Peyer's patch (tissue), 4 donors: ENCODE measurements around the gene SRGAP2C. TPM values are rescaled to one million over a fixed set of nuclear protein-coding genes. Genes with fewer than 3 reads are reported as not detected.
"Not testable (repeated sequence)": the region's sequence is repeated elsewhere in the genome, so short reads cannot be mapped to it uniquely, and the experiment has no call there.

Experiments
- DNase-seq, 3 donors: peaks; one replicate each; pipeline ENCODE4 v3.0.0-alpha.2; 2017 to 2019
- H3K27ac ChIP-seq, 4 donors: fragments of 200-600 bp; sonication (generic); one replicate each; pipeline ENCODE4 v1.5.1; 2016 to 2019
- H3K27me3 ChIP-seq, 2 donors: fragments of 200-600 bp; sonication (generic); one replicate each; pipeline ENCODE4 v1.5.1; 2019
- H3K36me3 ChIP-seq, 3 donors: fragments of 200-600 bp; sonication (generic); one replicate each; pipeline ENCODE4 v1.5.1; 2016 to 2019
- H3K4me1 ChIP-seq, 4 donors: fragments of 200-600 bp; sonication (generic); one replicate each; pipeline ENCODE4 v1.5.1; 2016 to 2019
- H3K4me3 ChIP-seq, 4 donors: fragments of 200-600 bp; sonication (generic); 1 replicate in 3 of 4; 2 replicates in 1 of 4; pipeline ENCODE4 v1.5.1; 2016 to 2019; ENCODE audit warnings: mild to moderate bottlenecking in 1 of 4
- H3K9me3 ChIP-seq, 4 donors: fragments of 200-600 bp; sonication (generic); one replicate each; pipeline ENCODE4 v1.5.1; 2016 to 2019; ENCODE audit warnings: mild to moderate bottlenecking in 1 of 4
- total RNA-seq, 4 donors: library from RNA; depleted of rRNA; stranded (reverse); fragments of >200 nt; gene quantifications; one replicate each; pipeline ENCODE4 v1.1.0, GENCODE V29; 2016

Gene SRGAP2C
- total RNA-seq, 4 donors from 2014 or later = 5.3 to 21.5 (median 8.6) TPM

GRCh38 chr1:121202986-121203385, 18.2 kb downstream of the SRGAP2C start:
- not testable (repeated sequence) for H3K27me3 ChIP-seq, H3K36me3 ChIP-seq, H3K27ac ChIP-seq, H3K4me3 ChIP-seq, DNase-seq, H3K9me3 ChIP-seq, H3K4me1 ChIP-seq

DNA sequence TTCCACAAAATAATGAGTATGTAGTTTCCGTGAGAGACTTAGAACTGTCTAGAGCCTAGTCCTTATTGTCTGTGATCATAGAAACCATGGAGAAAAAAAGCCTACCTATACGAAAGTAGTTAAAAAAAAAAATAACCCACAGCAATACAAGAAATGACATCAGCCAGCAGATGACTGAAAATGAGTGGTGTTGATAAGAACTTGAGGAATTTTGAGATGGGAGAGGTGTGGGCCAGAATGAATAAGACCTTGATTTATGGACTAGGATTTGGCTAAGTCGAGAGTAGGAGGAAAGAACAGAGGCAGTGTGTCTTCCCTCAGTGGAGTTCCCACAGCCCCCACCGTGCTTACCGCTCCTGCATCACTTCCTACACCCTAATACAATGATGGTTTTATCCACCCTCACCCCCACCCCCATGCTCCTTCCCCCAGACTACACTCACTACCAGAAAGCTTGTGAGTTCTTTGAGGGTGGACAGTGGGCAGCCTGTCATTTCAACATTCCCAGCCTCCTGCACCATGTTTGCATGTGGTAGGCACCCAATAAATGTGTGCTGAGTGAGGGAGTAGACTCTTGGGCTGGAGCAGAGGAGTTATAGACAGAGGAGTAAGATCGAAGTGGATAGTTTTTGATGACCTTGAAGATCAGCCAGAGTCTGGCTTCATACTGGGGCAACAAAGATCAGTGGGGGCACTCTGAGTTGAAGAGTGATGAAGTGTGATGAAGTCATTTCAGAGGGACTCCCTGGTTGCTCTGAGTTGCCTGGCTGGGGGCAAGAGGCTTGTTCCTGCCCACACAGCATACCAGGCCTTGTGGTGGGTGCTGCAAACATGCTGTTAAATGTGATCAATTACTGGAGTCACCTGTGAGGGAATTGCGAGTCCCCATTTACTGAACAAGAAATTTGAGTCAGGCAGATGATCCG, 21.3 kb downstream of the SRGAP2C start:
- H3K36me3 ChIP-seq, DNase-seq, H3K27me3 ChIP-seq, H3K27ac ChIP-seq, H3K4me3 ChIP-seq, H3K9me3 ChIP-seq, H3K4me1 ChIP-seq: not testable (repeated sequence)

GRCh38 chr1:121207328-121207727, 22.6 kb downstream of the SRGAP2C start:
- H3K4me3 ChIP-seq, H3K36me3 ChIP-seq, DNase-seq: not testable (repeated sequence)

DNA sequence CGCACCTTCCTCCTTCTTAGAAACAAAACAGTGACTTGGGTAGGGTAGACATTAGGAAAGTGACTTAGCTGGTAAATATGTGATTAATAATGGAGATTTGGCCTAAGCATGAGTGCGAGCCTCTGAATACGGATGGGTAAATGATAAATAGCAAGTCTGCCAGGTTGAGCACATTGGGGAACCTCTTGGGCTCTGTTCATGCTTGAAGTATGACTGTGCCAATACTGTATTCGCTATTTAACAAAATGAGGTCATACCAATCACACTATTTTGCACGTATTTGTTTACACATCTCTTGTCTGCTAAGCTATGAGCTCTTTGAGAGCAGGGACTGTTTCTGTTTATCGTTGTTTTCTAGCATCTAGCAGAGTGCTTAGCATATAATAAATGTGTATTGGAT, 23.6 kb downstream of the SRGAP2C start:
- H3K27ac ChIP-seq, H3K36me3 ChIP-seq, H3K9me3 ChIP-seq, H3K4me1 ChIP-seq, DNase-seq, H3K4me3 ChIP-seq, H3K27me3 ChIP-seq: not testable (repeated sequence)

More at GRCh38 chr1:121207328-121207727, 22.6 kb downstream of the SRGAP2C start:
- not testable (repeated sequence) for H3K4me1 ChIP-seq, H3K9me3 ChIP-seq, H3K27ac ChIP-seq, H3K27me3 ChIP-seq

DNA sequence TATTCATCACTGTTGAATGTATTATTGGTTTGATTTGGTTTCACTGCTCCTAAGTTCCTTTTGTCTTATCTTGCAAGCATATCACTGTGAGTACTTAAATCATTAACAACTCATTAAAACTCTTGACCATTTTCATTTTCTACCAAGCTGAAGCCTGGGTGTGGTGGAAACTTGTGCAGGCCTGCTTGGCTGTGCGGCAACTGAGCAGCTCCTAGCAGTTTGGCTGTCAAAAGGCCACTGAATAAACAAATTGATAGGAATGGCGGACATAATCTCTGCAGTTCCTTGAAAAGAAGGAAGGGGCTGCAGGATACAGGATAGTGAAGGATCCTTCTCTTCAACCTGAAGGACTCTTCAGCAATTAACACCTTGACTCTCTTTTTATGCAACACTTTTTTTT, 26.0 kb downstream of the SRGAP2C start:
- H3K27ac ChIP-seq, H3K9me3 ChIP-seq, H3K4me3 ChIP-seq, H3K4me1 ChIP-seq, H3K27me3 ChIP-seq, DNase-seq, H3K36me3 ChIP-seq: not testable (repeated sequence)

GRCh38 chr1:121213491-121213890, 28.7 kb downstream of the SRGAP2C start:
- not testable (repeated sequence) for H3K27me3 ChIP-seq, H3K9me3 ChIP-seq, DNase-seq, H3K4me3 ChIP-seq, H3K4me1 ChIP-seq, H3K27ac ChIP-seq, H3K36me3 ChIP-seq

DNA sequence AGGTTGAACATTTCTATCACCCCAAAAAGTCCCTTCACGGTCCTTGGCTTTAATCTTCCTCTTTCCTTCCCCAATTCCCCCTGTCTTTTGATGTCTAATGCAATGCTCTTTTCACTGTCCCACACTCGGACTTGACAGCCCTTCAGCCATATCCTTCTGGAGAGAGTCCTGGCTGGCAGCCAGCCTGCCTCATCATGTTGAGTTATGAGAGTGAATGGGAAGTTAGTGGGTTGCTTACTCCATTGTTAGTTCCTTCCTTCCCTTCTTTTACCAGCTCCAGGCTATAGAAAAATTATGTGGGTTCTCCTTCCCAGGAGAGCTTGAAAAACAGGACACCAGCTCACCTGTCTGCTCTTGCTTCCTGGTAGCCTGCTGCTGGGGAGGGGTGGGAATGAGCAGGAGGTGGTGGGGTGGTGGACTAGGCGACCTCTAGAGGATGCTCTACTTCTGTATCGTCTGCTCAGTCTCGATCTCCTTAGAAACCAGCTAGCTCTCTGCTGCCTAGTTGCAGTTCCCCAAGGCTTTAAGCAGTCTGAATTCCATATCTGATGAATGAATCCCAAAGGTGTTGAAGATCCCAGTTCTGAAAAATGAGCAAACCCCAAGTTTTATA, 29.9 kb downstream of the SRGAP2C start:
- not testable (repeated sequence) for H3K27me3 ChIP-seq, H3K4me3 ChIP-seq, DNase-seq, H3K27ac ChIP-seq, H3K4me1 ChIP-seq, H3K9me3 ChIP-seq, H3K36me3 ChIP-seq

GRCh38 chr1:121215699-121216417, 31.1 kb downstream of the SRGAP2C start:
- not testable (repeated sequence) for DNase-seq, H3K27me3 ChIP-seq, H3K27ac ChIP-seq, H3K4me1 ChIP-seq, H3K4me3 ChIP-seq, H3K9me3 ChIP-seq, H3K36me3 ChIP-seq

GRCh38 chr1:121216676-121217075, 31.9 kb downstream of the SRGAP2C start:
- H3K36me3 ChIP-seq, H3K27me3 ChIP-seq, H3K27ac ChIP-seq: not testable (repeated sequence)

GRCh38 chr1:121221770-121222169, 37.0 kb downstream of the SRGAP2C start:
- not testable (repeated sequence) for DNase-seq, H3K4me3 ChIP-seq, H3K36me3 ChIP-seq, H3K4me1 ChIP-seq, H3K27me3 ChIP-seq, H3K9me3 ChIP-seq, H3K27ac ChIP-seq

More at GRCh38 chr1:121216676-121217075, 31.9 kb downstream of the SRGAP2C start:
- not testable (repeated sequence) for DNase-seq, H3K4me1 ChIP-seq, H3K4me3 ChIP-seq, H3K9me3 ChIP-seq

- not testable (repeated sequence) for DNase-seq, H3K9me3 ChIP-seq, H3K27ac ChIP-seq, H3K36me3 ChIP-seq, H3K27me3 ChIP-seq, H3K4me3 ChIP-seq, H3K4me1 ChIP-seq
Measured at GRCh38 chr1:121224714-121225113, 39.9 kb downstream of the SRGAP2C start.

DNA sequence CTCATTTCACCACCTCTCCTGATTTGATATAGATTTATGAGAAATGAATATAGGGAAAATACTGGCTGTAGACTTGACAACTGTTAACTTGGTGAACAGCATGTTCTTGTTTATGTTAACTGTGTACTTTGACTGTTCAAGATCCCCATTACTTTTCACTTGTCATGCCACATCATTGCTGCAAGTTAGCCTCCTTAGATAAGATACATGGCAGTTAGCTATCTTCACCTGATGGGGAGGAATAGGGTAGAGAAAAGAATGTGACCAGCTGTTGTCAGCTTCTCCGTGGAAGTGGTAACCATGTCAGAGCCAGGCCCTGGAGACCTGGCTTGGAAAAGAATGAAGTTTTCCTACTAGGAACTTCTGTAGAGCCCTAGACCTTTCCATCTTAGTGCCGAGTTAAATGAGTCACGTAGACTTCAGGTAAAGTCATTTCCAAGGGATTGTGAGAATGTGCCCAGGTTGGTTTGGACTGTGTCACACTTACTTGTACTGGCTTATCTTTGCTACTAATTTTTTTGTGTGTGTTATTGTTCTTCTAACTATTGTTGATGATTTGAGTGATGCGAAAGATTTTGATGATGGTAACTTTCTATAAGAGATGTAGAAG, 41.6 kb downstream of the SRGAP2C start:
- H3K4me3 ChIP-seq = not testable (repeated sequence)

GRCh38 chr1:121226925-121227324, 42.1 kb downstream of the SRGAP2C start:
- H3K36me3 ChIP-seq, H3K4me1 ChIP-seq, H3K27me3 ChIP-seq, H3K9me3 ChIP-seq, DNase-seq, H3K4me3 ChIP-seq, H3K27ac ChIP-seq: not testable (repeated sequence)

More for the DNA sequence above, 41.6 kb downstream of the SRGAP2C start:
- not testable (repeated sequence) for H3K9me3 ChIP-seq, DNase-seq, H3K4me1 ChIP-seq, H3K27me3 ChIP-seq, H3K36me3 ChIP-seq, H3K27ac ChIP-seq

DNA sequence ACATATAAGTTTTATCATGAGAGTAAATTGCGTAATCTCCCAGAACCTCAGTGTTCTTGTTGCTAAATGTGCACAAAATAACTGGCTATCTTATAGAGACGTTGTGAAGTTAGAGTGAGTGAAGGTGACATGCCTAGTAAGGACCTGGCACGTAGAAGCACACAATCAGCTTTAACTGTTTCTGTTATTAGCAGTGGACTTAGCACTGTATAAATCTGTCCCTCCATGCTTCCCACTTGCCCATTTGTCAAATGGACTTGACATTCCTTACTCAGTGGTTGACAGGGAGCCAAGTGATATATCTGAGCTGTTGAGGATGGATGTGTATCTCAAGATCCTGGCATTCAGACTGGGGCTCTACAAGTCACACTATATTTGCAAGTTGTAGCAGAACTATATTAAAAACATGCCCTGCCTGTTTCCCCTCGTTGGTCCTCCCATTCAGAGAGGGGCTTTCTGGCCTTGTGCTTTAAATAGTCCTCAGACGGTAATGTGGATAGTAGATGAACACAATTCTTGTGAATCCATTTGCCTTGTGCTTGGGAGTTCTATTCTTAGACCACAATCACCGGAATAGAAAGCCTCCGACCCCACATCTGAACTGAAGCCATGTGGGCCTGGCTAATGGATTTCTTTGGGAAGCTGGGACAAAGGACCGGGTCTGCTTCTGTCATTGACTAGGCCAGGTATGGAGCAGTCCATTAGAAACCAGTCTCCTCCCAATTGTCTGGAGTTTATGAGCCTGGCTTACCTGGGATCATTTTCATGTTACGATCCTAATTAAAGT, 43.0 kb downstream of the SRGAP2C start:
- H3K4me3 ChIP-seq, DNase-seq, H3K9me3 ChIP-seq, H3K27ac ChIP-seq, H3K27me3 ChIP-seq, H3K36me3 ChIP-seq, H3K4me1 ChIP-seq: not testable (repeated sequence)
